Stimulated activated naive CD8-positive, alpha-beta T cell treated with anti-CD3 and anti-CD28 coated beads, Interleukin-15, Interleukin-2, amounts not matched to agents 100 ng/mL and 50 ng/mL, for 24 hours (primary cell): ENCODE results near the gene VPS29.
"Not testable (repeated sequence)": the region's sequence is repeated elsewhere in the genome, so short reads cannot be mapped to it uniquely, and the experiment has no call there.

Experiments
- H3K27ac Mint-ChIP-seq: one replicate; pipeline ENCODE4 v1.8.0; 2021; ENCODE audit warnings: mild to moderate bottlenecking, mixed read lengths
- H3K27me3 Mint-ChIP-seq: one replicate; pipeline ENCODE4 v1.8.0; 2021; ENCODE audit warnings: mixed read lengths
- H3K36me3 Mint-ChIP-seq: one replicate; pipeline ENCODE4 v1.8.0; 2021; ENCODE audit warnings: low read depth, mixed read lengths
- H3K4me1 Mint-ChIP-seq: one replicate; pipeline ENCODE4 v1.8.0; 2021; ENCODE audit warnings: low read depth, mixed read lengths
- H3K4me3 Mint-ChIP-seq: one replicate; pipeline ENCODE4 v1.8.0; 2021; ENCODE audit warnings: mild to moderate bottlenecking, mixed read lengths
- H3K9me3 Mint-ChIP-seq: one replicate; pipeline ENCODE4 v1.8.0; 2021; ENCODE audit warnings: mixed read lengths

Gene VPS29

DNA sequence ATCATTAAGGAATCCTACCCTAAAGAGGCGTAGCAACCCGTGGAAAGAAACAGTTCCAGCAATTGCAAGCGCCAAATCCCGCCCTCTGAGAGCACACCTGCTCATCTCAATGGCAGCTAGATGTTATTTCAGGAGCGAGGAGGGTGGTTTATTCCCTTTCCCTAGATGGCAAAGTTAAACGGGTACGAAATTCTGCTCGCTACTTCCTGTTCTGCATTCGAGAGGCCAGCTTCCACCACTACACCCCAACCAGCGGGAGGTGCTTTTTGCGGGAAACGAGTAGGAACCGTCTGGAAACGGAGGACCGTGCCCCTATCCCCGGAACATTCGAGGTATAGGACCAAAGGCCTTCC lies 536 bp downstream of the VPS29 start:
- Mint-ChIP-seq H3K27me3 (no peaks in the 10 kb centered on the region), H3K27ac (peak overlapping the region; percentile 95), H3K4me3 (peak overlapping the region; percentile 91), H3K36me3 (peaks cover 29% of the 10 kb centered on the region), H3K4me1 (peaks cover 38% of the 10 kb centered on the region), H3K9me3 (peaks cover 6% of the 10 kb centered on the region)

DNA sequence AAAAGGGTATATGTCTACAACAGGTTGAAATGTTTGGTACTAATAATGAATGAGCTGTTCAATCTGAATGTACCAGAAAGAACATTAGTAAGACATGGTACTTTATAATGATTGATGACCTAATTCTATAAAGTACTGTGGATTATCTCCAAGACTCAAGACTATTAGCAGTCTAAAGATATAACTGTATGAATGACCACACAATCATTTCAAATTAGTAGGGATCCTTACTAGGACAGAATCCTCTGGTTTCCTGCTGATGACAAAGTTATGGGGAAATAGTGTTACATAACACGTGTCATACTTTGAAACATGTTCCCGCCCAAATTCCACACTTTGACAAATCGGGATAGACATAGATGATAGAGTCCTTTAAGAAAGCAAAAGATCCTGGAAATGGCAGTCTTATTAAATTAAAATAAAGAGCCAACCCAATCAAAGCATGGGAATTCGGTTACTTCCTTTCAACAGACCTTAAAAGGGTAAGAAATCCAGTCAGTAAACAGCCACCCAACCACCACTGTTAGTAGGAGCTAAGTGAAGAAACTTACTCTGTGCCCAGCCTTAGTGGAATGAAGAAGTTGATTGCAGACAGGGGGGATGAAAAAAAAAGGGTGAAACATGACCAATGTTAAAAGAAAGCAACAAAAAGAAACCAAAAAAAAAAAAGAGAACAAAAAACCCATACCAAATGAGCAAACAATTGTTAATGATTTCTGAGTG lies 2.8 kb downstream of the VPS29 start:
- peaks cover 40% of the 10 kb centered on the region for H3K36me3 Mint-ChIP-seq
- H3K27ac Mint-ChIP-seq, result peak overlapping the region; percentile 42
- H3K4me3 Mint-ChIP-seq, result peak overlapping the region; percentile 49
- no peaks in the 10 kb centered on the region for H3K27me3 Mint-ChIP-seq
- H3K9me3 Mint-ChIP-seq, result peaks cover 6% of the 10 kb centered on the region
- H3K4me1 Mint-ChIP-seq, result peaks cover 38% of the 10 kb centered on the region

DNA sequence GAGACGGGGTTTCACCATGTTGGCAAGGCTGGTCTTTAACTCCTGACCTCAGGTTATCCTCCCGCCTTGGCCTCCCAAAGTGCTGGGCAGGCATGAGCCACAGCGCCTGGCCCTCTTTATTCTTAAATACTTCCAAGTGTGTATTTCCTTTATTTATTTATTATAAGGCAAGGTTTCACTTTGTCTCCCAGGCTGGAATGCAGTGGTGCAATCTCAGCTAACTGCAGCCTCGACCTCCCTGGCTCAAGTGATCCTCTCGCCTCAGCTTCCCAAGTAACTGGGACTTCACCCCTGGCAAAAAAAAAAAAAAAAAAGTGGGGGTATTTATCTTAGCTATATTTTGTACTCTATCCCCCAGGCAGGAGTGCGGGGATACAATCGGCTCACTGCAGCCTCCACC lies 26.5 kb downstream of the VPS29 start:
- Mint-ChIP-seq H3K36me3 (peaks cover 32% of the 10 kb centered on the region), H3K4me1 (peaks cover 8% of the 10 kb centered on the region), H3K27ac (no peak overlapping the region), H3K9me3 (no peaks in the 10 kb centered on the region), H3K27me3 (no peaks in the 10 kb centered on the region), H3K4me3 (no peak overlapping the region)

DNA sequence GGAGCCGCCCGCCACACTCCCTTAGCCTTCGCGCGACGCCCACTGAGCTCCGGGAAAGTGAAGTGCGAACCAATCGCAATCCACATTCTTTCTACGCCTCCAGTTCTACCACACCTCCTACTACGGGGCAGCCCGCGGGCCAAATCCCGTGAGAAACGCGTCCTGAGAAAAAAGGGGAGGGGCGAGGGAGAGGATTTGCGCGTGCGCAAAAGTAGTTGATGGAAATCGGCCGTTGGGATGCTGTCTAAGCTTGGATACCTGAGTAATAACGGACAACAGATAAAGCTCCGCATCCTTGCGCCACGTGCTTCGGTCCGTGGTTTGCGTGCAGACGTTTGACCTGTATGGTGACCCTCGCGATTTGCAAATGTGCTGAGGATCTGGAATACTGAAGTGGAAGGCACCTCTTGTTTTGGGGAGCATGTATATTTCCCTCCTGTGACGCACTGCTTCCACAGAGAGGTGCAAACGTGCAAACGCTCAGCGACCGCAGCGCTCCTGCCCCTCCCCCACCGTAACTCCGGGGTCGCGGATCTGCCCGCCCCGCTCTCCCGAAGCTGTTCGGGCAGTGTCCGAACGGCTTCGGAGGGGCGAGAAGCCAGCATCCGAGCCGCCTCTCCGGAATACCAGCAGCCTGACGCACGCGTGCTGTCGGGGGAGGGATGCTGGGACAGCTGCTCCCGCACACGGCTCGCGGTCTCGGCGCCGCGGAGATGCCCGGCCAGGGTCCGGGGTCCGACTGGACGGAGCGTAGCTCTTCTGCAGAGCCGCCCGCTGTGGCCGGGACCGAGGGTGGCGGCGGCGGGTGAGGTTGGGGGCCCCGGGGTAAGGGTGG lies 33.5 kb downstream of the VPS29 start, which contains the start of the genes FAM216A and GPN3:
TSS of gene FAM216A (plus strand) at position 632 of the 835 bp plus-strand sequence. CDS start at position 663, 31 bp downstream.
TSS of gene GPN3 (minus strand) at position 44 of the 835 bp plus-strand sequence. CDS start 54 bp downstream, outside the sequence.
- H3K4me3 Mint-ChIP-seq, result peak within 1 kb of the TSS; percentile 97
- H3K36me3 Mint-ChIP-seq, result peaks cover 47% of the 10 kb centered on the region
- H3K27ac Mint-ChIP-seq, result peak within 1 kb of the TSS; percentile 100
- H3K4me1 Mint-ChIP-seq, result peaks cover 52% of the 10 kb centered on the region
- H3K27me3 Mint-ChIP-seq, result no peaks in the 10 kb centered on the region
- H3K9me3 Mint-ChIP-seq, result no peaks in the 10 kb centered on the region

DNA sequence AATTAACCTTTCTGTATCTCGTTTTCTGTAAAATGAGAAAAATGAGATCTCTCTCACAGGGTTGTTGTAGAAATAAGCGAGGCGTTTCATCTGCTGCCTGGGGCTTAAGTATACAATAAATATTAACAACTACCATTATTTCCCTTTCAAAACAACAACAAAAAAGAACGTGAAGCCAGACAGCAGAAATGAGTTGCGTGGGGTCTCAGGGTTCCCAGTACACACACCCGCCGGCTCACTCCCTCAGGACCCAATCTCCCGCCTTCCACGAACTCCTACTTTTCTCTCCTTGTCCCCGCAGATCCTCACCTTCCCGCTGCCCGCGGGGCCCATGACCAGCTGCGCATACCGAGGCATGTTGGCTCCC lies 34.1 kb downstream of the VPS29 start:
- Mint-ChIP-seq H3K27ac (peak overlapping the region; percentile 100), H3K4me3 (peak overlapping the region; percentile 97), H3K27me3 (no peaks in the 10 kb centered on the region), H3K4me1 (peaks cover 52% of the 10 kb centered on the region), H3K9me3 (no peaks in the 10 kb centered on the region), H3K36me3 (peaks cover 48% of the 10 kb centered on the region)

DNA sequence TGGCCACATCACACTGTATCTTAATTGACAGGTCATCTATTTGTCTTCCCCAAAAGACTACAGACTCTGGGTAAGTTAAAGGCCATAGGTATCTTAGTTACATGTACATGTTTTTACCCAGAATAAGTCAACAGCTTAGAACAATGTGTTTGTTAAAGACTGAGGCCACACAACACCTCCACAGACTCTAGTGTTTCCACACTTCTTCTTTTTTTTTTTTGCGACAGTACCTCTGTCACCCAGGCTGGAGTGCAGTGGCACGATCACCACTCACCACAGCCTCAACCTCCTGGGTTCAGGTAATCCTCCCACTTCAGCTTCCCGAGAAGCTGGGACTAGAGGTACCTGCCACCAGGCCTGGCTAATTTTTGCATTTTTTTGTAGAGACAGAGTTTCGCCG lies 35.1 kb downstream of the VPS29 start:
- Mint-ChIP-seq H3K4me1 (peaks cover 52% of the 10 kb centered on the region), H3K27me3 (no peaks in the 10 kb centered on the region), H3K36me3 (peaks cover 52% of the 10 kb centered on the region), H3K9me3 (no peaks in the 10 kb centered on the region), H3K27ac (no peak overlapping the region), H3K4me3 (peak overlapping the region; percentile 97)

DNA sequence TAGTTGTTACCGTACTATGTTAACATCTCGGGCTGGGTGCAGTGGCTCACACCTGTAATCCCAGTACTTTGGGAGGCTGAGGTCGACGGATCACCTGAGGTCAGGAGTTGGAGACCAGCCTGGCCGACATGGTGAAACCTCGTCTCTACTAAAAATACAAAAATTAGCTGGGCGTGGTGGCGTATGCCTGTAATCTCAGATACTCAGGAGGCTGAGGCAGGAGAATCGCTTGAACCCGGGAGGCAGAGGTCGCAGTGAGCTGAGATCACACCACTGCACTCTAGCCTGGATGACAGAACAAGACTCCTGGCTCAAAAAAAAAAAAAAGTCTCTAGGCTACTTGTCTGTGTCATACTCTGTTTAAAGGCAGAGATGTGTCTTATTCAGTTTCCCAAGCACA lies 36.1 kb downstream of the VPS29 start:
- H3K27me3 Mint-ChIP-seq, H3K4me3 Mint-ChIP-seq, H3K27ac Mint-ChIP-seq, H3K9me3 Mint-ChIP-seq: not testable (repeated sequence)
- Mint-ChIP-seq H3K36me3 (peaks cover 54% of the 10 kb centered on the region), H3K4me1 (peaks cover 47% of the 10 kb centered on the region)

DNA sequence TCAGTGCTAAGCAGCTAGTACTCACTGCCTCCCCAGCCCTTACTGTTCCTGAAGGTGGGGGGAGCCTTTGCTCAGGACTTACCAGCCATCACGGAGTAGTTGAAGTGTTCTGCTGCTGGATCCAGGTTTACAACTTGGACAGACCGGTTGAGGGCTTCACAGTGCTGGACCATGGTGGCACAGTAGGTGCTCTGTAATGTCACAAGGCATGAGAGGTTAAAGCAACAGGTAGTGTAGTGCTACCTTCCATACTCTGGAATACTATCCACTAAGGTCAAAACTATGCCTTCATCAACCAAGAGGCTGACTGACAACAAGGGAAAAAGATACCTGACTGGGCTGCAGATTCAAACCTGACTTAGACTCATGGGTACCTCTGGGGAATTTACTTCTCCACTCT lies 36.9 kb downstream of the VPS29 start:
- Mint-ChIP-seq H3K36me3 (peaks cover 51% of the 10 kb centered on the region), H3K4me1 (peaks cover 40% of the 10 kb centered on the region), H3K27ac (no peak overlapping the region), H3K9me3 (no peaks in the 10 kb centered on the region), H3K4me3 (no peak overlapping the region), H3K27me3 (no peaks in the 10 kb centered on the region)

DNA sequence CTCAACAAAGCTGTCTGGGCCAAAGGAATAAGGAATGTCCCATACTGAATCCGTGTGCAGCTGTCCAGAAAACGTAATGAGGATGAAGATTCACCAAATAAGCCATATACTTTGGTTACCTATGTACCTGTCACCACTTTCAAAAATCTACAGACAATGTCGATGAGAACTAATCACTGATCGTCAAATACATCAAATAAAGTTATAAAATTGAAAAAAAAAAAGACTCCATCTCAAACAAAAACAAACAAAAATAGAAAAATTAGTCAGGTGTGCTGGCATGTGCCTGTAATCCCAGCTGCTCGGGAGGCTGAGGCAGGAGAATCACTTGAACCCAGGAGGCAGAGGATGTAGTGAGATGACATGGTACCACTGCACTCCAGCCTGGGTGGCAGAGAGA lies 40.7 kb downstream of the VPS29 start:
- not testable (repeated sequence) for H3K9me3 Mint-ChIP-seq, H3K27ac Mint-ChIP-seq, H3K27me3 Mint-ChIP-seq, H3K4me3 Mint-ChIP-seq
- Mint-ChIP-seq H3K4me1 (peaks cover 12% of the 10 kb centered on the region), H3K36me3 (peaks cover 55% of the 10 kb centered on the region)

DNA sequence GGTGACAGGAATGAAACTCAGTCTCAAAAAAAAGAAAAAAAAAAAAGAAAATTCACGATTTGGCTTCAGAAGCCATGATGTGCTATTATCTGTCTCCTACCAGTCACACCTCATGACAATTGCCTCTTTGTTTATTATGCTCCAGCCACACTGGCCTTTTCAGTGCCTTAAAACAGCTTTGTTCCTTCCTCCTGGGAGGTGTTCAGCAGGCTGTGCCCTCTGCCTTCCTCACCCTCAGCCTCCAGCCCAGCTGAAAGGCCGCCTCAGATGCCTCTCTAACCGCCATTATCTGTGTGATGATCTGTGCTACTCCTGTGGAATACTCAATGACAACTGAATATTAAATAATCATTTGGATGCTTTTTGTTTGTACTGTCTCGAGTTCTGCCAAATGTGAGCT lies 43.2 kb downstream of the VPS29 start:
- peaks cover 52% of the 10 kb centered on the region for H3K36me3 Mint-ChIP-seq
- H3K9me3 Mint-ChIP-seq, result no peaks in the 10 kb centered on the region
- H3K4me3 Mint-ChIP-seq, result no peak overlapping the region
- H3K27me3 Mint-ChIP-seq, result no peaks in the 10 kb centered on the region
- peaks cover 8% of the 10 kb centered on the region for H3K4me1 Mint-ChIP-seq
- H3K27ac Mint-ChIP-seq, result no peak overlapping the region

DNA sequence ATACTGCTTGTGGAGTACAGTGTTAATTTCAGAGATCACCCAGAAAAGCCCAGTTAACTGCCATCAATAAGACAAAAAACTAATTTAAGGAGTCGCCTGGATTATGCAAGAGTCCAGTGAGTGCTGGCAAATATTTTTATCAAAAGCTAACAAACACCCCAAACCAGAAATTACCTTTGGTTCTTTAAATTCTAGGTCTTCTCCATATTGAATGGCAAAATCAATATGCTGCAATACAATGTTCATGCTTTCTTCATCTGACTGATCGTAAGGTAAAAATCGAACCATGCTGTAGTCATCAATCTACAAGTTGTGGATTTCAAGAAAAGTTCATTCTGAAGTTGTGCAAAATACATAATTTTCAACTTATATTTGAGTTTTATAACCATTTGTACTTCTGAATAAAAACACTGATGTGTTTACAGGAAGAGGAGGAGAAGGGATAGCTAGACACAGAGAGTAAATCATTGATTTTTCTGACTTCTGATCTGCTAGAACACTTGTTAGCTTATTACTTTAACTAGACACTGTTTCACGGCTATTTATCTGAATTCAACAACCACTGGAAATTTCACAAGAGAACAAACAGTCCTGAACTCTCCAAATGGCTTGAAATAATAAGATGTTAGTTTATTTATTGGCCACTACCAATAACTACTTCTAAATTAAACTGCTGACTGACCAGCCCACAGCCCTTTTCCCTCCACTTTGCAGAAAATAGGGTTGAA lies 48.2 kb downstream of the VPS29 start:
- Mint-ChIP-seq H3K36me3 (peaks cover 56% of the 10 kb centered on the region), H3K4me1 (peaks cover 27% of the 10 kb centered on the region), H3K27me3 (no peaks in the 10 kb centered on the region), H3K27ac (no peak overlapping the region), H3K4me3 (no peak overlapping the region), H3K9me3 (no peaks in the 10 kb centered on the region)

DNA sequence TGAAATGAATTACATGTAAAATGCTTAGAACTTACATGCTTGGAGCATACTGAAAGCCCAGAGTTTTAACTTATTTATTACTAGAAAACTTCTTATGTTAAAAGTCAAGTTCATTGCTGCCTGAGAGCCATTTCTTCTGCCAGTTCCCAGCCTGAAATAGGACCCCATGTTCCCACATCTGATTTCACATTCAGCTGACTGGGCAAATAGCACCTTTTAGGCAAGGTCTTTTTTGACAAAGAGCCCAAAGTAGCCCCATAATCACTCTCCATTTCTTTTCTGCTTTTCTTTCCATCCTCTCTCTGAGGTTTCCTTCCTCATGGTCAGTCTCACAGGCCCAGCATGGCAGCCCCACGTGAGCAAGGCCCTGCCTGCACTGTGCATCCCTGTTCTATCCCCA lies 50.6 kb downstream of the VPS29 start:
- H3K4me1 Mint-ChIP-seq, result peaks cover 44% of the 10 kb centered on the region
- H3K36me3 Mint-ChIP-seq, result peaks cover 62% of the 10 kb centered on the region
- no peaks in the 10 kb centered on the region for H3K9me3 Mint-ChIP-seq
- no peaks in the 10 kb centered on the region for H3K27me3 Mint-ChIP-seq
- no peak overlapping the region for H3K4me3 Mint-ChIP-seq
- H3K27ac Mint-ChIP-seq, result peak overlapping the region; percentile 100

DNA sequence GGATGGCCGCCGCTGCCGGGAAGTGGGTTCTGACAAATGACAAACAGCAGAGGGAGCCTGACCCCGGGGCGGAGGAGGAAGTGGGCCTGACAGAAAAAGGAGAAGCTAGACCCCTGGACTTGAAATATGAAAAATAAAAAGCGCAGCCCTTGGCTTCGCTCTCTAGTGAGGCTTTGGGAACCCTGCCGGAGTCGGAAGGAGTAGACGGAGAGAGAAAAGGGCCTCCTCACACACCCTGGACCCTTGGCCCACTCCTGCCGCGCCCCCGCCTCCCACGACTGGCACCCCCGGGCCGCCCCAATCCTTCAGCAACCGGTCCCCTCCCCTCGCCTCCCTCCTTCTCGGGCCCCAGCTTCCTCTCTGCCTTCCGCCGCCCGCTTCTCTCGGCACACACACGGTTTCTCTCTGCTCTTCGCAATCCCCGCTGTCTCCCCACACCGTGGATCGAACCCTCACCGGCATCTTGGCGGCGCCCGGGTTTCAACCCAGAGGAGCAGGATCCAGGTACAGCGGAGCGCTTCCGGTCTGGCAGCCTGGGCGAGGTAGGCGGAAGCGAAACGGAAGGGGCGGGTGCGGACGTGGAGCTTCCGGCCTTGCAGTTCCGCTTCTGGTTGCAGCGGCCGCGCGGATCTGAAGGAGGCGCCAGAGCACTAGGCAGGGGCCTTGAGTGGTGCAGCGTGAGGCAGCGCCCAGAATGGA lies 52.0 kb downstream of the VPS29 start, which contains the start of gene ARPC3:
TSS of gene ARPC3 (minus strand) at position 539 of the 699 bp plus-strand sequence. CDS start at position 462, 77 bp downstream.
- peak within 1 kb of the TSS; percentile 99 for H3K4me3 Mint-ChIP-seq
- peak within 1 kb of the TSS; percentile 100 for H3K27ac Mint-ChIP-seq
- H3K9me3 Mint-ChIP-seq, result no peaks in the 10 kb centered on the region
- no peaks in the 10 kb centered on the region for H3K27me3 Mint-ChIP-seq
- peaks cover 62% of the 10 kb centered on the region for H3K36me3 Mint-ChIP-seq
- peaks cover 47% of the 10 kb centered on the region for H3K4me1 Mint-ChIP-seq

DNA sequence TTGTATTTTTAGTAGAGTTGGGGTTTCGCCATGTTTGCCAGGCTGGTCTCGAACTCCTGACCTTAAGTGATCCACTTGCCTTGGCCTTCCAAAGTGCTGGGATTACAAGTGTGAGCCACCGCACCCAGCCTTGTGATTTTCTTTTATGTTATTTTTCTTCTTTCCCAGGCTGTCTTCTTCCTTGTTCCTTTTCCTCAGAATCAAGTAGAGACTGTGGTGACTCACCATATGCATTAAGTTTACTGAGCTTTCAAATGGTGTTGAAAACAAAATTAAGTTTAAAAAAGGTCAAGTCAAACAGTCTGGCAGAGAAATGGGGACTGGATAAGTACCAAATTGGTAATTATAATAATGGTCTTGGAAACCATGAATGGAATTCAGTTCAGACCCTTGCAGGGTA lies 57.5 kb downstream of the VPS29 start:
- no peaks in the 10 kb centered on the region for H3K9me3 Mint-ChIP-seq
- peak overlapping the region; percentile 19 for H3K27ac Mint-ChIP-seq
- peaks cover 53% of the 10 kb centered on the region for H3K36me3 Mint-ChIP-seq
- H3K4me1 Mint-ChIP-seq, result peaks cover 41% of the 10 kb centered on the region
- H3K4me3 Mint-ChIP-seq, result no peak overlapping the region
- no peaks in the 10 kb centered on the region for H3K27me3 Mint-ChIP-seq
